ENCODE results near the gene PCDH15.
A peak's percentile ranks its signal among the peaks of the same experiment; 100 is the strongest.
"Not testable (repeated sequence)": the region's sequence is repeated elsewhere in the genome, so short reads cannot be mapped to it uniquely, and the experiment has no call there.

The PCDH15 gene

GRCh38 chr10:54469587-54470323 is 331.3 kb downstream of the PCDH15 start:
- in situ Hi-C loops (cut with HindIII; ENCODE audit: low pct_ligation_motif_present, low pct_unique_long_range_greater_than_20kb, low sequenced_read_pairs): no loop called here
- DNase-seq: peak; percentile 18

GRCh38 chr10:54454271-54454670 is 346.8 kb downstream of the PCDH15 start:
- in situ Hi-C loops (cut with HindIII; ENCODE audit: low pct_ligation_motif_present, low pct_unique_long_range_greater_than_20kb, low sequenced_read_pairs): no loop called here
- no peak for DNase-seq

- in situ Hi-C loops (cut with HindIII; ENCODE audit: low pct_ligation_motif_present, low pct_unique_long_range_greater_than_20kb, low sequenced_read_pairs): no loop called here
Measured at GRCh38 chr10:54449056-54449455, 352.0 kb downstream of the PCDH15 start.

GRCh38 chr10:54444170-54444569 is 356.9 kb downstream of the PCDH15 start:
- no peak for DNase-seq
- in situ Hi-C loops (cut with HindIII; ENCODE audit: low pct_ligation_motif_present, low pct_unique_long_range_greater_than_20kb, low sequenced_read_pairs): no loop called here

More at GRCh38 chr10:54449056-54449455, 352.0 kb downstream of the PCDH15 start:
- no peak for DNase-seq

GRCh38 chr10:54441275-54441674 is 359.8 kb downstream of the PCDH15 start:
- DNase-seq: peak; percentile 92
- in situ Hi-C loops (cut with HindIII; ENCODE audit: low pct_ligation_motif_present, low pct_unique_long_range_greater_than_20kb, low sequenced_read_pairs): no loop called here

GRCh38 chr10:54434782-54435181 is 366.2 kb downstream of the PCDH15 start:
- in situ Hi-C loops (cut with HindIII; ENCODE audit: low pct_ligation_motif_present, low pct_unique_long_range_greater_than_20kb, low sequenced_read_pairs): no loop called here
- no peak for DNase-seq

- in situ Hi-C loops (cut with HindIII; ENCODE audit: low pct_ligation_motif_present, low pct_unique_long_range_greater_than_20kb, low sequenced_read_pairs): no loop called here
- DNase-seq: no peak
Measured at GRCh38 chr10:54415483-54415882, 385.5 kb downstream of the PCDH15 start.

GRCh38 chr10:54402576-54402975 is 398.5 kb downstream of the PCDH15 start:
- in situ Hi-C loops (cut with HindIII; ENCODE audit: low pct_ligation_motif_present, low pct_unique_long_range_greater_than_20kb, low sequenced_read_pairs): no loop called here
- peak; percentile 47 for DNase-seq

- no peak for DNase-seq
- in situ Hi-C loops (cut with HindIII; ENCODE audit: low pct_ligation_motif_present, low pct_unique_long_range_greater_than_20kb, low sequenced_read_pairs): no loop called here
Measured at GRCh38 chr10:54396031-54396430, 405.0 kb downstream of the PCDH15 start.

- DNase-seq; in situ Hi-C loops (cut with HindIII; ENCODE audit: low pct_ligation_motif_present, low pct_unique_long_range_greater_than_20kb, low sequenced_read_pairs): not testable (repeated sequence)
Measured at GRCh38 chr10:54394598-54394997, 406.4 kb downstream of the PCDH15 start.

- DNase-seq: no peak
- in situ Hi-C loops (cut with HindIII; ENCODE audit: low pct_ligation_motif_present, low pct_unique_long_range_greater_than_20kb, low sequenced_read_pairs): no loop called here
Measured at GRCh38 chr10:54372179-54372578, 428.9 kb downstream of the PCDH15 start.

GRCh38 chr10:54368984-54369383 is 432.0 kb downstream of the PCDH15 start:
- peak; percentile 8 for DNase-seq
- in situ Hi-C loops (cut with HindIII; ENCODE audit: low pct_ligation_motif_present, low pct_unique_long_range_greater_than_20kb, low sequenced_read_pairs): no loop called here

GRCh38 chr10:54363390-54363789 is 437.6 kb downstream of the PCDH15 start:
- DNase-seq: no peak

GRCh38 chr10:54342058-54342457 is 459.0 kb downstream of the PCDH15 start:
- DNase-seq: no peak
- in situ Hi-C loops (cut with HindIII; ENCODE audit: low pct_ligation_motif_present, low pct_unique_long_range_greater_than_20kb, low sequenced_read_pairs): no loop called here

More at GRCh38 chr10:54363390-54363789, 437.6 kb downstream of the PCDH15 start:
- in situ Hi-C loops (cut with HindIII; ENCODE audit: low pct_ligation_motif_present, low pct_unique_long_range_greater_than_20kb, low sequenced_read_pairs): no loop called here

GRCh38 chr10:54335296-54335695 is 465.7 kb downstream of the PCDH15 start:
- in situ Hi-C loops (cut with HindIII; ENCODE audit: low pct_ligation_motif_present, low pct_unique_long_range_greater_than_20kb, low sequenced_read_pairs): no loop called here
- no peak for DNase-seq

GRCh38 chr10:54319341-54319740 is 481.7 kb downstream of the PCDH15 start:
- DNase-seq: no peak
- in situ Hi-C loops (cut with HindIII; ENCODE audit: low pct_ligation_motif_present, low pct_unique_long_range_greater_than_20kb, low sequenced_read_pairs): no loop called here

- no peak for DNase-seq
- in situ Hi-C loops (cut with HindIII; ENCODE audit: low pct_ligation_motif_present, low pct_unique_long_range_greater_than_20kb, low sequenced_read_pairs): no loop called here
Measured at GRCh38 chr10:54318470-54318869, 482.6 kb downstream of the PCDH15 start.

- DNase-seq: no peak
- in situ Hi-C loops (cut with HindIII; ENCODE audit: low pct_ligation_motif_present, low pct_unique_long_range_greater_than_20kb, low sequenced_read_pairs): no loop called here
Measured at GRCh38 chr10:54314430-54314829, 486.6 kb downstream of the PCDH15 start.

GRCh38 chr10:54284526-54285193 is 516.4 kb downstream of the PCDH15 start:
- peak; percentile 93 for DNase-seq
- in situ Hi-C loops (cut with HindIII; ENCODE audit: low pct_ligation_motif_present, low pct_unique_long_range_greater_than_20kb, low sequenced_read_pairs): no loop called here

GRCh38 chr10:54282012-54282411 is 519.0 kb downstream of the PCDH15 start:
- in situ Hi-C loops (cut with HindIII; ENCODE audit: low pct_ligation_motif_present, low pct_unique_long_range_greater_than_20kb, low sequenced_read_pairs): no loop called here
- DNase-seq: no peak
